ENCODE measurements around the gene IGFBP3.

IGFBP3 gene

GRCh38 chr7:45891462-45892402 is 29.3 kb downstream of the IGFBP3 start:
- no peak for DNase-seq

GRCh38 chr7:45890902-45891461 is 30.1 kb downstream of the IGFBP3 start:
- peak; percentile 44 for DNase-seq

DNA sequence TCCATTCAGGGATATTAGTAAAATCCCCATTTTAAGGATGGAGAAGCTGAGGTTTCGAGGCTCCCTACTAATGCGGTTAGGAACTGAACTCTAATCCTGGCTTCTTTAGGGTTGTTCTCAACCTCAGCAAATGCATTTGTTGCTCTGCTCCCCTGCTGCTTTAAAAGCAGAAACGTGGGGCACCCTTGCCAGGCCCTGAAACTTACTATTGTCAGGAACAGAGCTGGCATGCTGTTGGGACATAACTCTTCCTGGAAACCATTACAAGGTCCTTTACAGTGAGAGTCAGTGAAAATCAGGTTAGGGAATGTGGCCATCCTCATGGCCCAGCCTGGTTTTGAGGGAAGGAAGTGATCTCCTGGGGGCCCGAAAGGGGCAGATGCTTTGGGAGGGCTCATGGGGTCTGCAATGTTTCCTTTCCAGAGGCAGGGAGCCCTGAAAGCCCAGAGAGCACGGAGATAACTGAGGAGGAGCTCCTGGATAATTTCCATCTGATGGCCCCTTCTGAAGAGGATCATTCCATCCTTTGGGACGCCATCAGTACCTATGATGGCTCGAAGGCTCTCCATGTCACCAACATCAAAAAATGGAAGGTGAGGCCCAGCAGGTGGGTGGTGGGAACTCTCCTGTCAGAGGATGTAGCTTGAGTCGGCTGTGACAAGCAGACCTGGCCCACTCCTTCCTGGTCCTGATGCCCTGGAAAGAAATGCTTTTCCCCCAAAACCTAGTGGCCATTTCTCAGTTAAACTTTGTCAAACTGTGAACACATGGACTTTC is 30.8 kb downstream of the IGFBP3 start:
- no peak for DNase-seq

- DNase-seq: no peak
Observed at GRCh38 chr7:45889367-45890067, 31.6 kb downstream of the IGFBP3 start.

DNA sequence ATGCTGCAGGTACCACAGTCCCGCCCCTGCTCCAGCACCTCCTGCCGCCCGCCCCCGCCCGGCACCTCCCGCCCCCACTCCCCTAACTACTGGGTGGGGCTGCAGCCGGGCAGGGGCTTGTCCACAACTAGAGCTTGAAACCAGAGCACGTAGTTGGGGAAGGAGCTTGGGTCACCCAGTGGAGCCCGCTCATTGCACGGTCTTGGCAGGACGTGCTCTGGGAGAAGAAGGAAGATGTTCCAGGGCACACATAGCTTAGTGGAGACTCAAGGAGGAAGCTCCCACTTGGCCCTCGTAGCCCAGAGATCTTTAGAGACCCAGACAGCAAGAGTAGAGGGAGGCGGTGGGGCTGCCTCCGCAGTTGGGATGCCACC is 32.1 kb downstream of the IGFBP3 start:
- no peak for DNase-seq

- DNase-seq: no peak
Observed at GRCh38 chr7:45888185-45888992, 32.7 kb downstream of the IGFBP3 start, which contains the start of gene IGFBP1. Gene IGFBP1 (plus strand): TSS chr7:45888488. CDS start chr7:45888653, 165 bp downstream.

DNA sequence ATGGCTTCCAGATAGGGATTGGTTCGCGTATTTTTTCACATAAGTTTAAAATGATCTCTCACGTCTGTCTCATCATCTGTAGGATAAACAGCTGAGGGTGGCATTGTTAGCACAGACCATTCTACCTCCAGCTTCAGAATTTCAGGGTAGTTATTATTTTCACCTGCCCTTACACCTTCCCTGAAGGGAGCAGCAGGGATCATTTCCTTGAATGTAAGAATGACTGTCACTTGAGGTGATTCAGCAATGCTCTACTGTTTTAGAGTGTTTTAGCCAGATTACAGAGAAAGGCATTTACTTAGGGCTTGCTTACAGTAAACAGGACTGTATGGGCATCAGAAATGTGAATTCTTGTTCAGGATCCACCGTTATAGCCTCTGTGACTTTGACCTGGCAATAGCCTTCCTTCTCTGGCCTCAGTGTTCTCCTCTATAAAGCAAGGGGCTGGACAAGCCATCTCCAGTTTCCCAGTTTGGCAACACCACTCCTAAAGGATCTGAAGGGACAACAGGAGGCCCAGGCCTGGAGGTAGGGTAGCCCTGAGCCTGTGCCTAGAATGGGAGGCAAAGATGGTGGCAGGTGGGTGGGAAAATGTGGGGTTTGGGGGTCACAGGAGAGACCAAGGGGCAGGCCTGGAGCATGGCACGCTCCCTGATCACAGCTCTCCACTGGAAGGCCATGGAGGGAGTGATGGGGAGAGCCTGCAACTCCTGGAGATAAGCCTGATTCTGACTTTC is 34.0 kb downstream of the IGFBP3 start:
- DNase-seq: no peak

GRCh38 chr7:45885264-45885882 is 35.7 kb downstream of the IGFBP3 start:
- DNase-seq: no peak

DNA sequence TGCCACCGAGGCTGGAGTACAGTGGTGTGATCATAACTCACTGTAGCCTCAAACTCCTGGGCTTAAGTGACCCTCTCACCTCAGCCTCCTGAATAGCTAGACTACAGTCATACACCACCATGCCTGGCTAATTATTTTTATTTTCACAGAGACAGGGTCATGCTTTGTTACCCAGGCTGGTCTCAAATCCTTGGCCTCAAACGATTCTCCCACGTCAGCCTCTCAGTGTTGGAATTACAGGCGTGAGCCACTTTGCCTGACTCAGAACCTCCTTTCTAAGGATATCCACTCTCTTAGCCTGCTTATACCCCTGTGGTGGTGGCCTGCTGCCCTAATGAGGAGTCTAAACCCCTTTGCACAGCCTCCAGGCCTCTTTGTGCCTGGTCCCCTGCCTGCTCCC is 36.9 kb downstream of the IGFBP3 start:
- DNase-seq: no peak

DNA sequence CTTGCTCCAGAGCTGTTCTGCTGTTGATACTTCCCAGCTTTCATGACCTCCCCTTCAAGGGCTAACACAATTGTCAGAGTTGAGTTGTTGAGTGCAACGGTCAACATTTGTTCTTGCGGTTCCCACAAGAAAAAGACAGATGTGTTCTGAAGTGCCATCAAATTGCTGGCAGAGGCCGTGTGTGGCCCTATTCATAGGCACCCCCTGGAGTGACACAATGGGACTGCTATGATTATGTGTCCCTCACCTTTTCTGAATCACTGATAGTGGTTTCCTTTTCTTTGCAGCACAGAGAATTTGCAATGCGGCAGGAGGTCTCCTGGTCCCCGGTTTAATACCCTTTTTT is 38.6 kb downstream of the IGFBP3 start:
- no peak for DNase-seq

- DNase-seq: no peak
Observed at GRCh38 chr7:45881759-45882464, 39.2 kb downstream of the IGFBP3 start.

DNA sequence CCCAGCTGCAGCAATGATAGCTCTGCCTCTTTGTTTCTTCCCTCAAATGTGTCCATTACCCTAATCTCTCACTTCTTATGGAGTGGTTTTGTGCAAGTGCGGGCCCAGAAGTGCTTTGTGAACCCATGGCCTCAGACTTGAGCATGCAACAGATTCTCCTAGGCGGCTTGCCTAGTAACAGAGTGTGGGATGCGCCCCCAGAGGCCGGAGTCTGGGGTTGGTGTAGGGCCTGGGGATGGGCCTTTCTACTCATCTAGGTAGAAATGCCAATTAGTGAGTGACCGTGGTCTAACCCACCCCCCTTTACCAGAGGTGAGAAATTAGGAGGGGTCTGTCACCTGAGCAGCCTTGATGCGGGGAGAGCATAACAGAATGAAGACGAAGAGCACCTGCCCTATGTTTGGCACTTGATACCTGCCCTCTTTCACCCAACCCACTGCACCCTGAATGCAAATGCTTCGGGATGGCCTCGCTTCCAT is 39.8 kb downstream of the IGFBP3 start:
- no peak for DNase-seq

DNA sequence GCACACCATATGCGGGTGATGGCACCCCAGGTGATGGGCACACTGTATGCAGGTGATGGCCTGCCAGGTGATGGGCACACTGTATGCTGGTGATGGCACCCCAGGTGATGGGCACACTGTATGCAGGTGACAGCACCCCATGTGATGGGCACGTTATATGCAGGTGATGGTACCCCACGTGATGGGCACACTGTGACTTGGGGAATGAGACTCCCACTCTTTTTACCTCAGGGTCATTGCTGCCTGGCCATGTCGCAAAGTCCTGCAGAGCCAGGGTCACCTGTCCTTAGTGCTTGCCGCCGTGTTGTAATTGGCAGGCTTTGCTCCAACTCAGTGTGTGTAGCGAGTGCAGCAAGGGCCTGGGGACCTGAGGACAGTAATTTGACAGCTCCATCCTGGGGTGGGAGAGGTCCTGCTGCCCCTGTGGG is 40.6 kb downstream of the IGFBP3 start:
- DNase-seq: no peak

GRCh38 chr7:45878457-45879144 is 42.5 kb downstream of the IGFBP3 start:
- no peak for DNase-seq

DNA sequence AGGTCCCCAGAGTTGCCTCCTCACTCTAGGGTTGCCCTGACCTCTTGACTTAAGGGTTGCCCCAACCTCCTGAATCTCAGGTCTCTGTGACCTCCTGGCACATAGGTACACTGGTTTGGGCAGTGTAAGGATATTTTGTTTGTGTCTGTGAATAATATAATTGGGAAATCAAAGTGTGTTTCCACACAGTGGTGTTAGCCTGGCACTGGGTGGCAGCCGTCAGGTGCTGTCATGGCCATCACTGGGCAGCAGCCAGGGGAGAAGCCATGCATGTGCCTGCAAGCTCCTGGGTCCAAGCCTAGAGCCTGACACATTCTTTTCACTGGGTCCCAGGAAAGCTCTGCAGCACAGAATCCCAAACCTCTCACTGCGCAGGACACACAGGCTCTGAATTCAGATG is 44.6 kb downstream of the IGFBP3 start:
- no peak for DNase-seq

DNA sequence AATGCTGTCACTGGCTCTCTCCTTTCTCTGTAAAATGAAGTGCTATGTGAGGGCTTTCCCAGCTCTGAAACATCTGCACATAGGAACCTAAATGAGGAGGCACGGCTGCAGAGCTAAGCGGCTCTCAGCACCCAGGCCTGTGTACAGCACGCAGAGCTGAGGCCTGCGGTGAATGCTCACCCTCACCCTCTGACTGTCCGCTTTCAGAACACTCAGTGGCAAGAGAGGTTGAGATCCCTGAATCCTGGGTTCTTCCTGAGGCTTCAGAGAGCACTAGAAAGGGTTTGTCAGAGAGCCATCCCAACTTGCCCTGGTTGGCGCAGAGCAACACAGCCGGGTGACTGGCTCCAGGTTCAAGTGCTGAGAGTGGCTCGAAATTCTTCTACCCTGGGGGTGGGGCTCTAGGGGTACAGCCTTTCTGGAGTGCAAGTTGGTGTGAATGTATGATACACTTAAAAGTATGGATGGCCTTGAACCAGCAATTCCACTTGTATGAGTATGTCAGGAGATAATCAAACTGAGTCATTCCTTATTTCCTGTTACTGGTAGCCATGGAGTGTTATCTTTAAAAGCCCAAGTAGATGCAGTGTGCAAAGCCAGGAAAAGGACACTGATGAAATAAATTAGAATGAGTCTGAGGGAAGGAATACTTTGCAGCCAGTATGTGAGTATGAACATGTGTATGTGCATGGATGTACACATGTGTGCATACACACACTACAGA is 46.5 kb downstream of the IGFBP3 start:
- no peak for DNase-seq

DNA sequence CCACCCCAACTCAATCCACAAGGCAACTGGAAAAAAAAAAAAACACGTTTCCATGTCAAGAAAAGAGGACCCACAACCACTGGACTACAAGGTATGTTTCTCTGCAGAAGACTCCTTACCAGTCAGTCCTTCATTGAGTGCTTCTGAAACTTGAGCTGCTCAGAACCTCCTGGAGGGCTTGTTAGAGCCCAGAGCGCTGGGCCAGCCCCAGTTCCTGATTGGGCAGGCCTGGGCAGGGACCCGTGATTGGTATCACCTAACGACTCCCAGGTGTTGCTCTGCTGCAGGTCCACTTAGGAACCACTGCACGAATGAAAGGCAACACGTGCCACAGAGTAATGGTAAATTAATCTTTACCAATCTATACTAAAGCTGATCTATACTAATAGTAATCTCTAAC is 47.7 kb downstream of the IGFBP3 start:
- no peak for DNase-seq

DNA sequence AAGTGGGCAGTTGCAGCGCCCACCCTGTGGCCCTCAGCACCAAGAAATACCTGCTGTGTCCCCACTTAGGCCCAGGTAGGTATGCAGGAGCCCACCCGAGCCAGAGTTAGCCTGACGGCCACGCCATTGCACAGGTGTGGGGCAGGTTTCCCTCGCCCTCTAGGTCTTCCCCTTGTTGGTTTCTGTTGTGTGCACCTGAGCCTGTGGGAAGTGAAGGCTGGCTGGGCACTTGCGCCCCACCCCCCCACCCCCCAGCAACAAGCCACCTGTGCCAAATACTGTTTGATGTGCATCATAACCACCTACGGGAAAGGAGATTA is 48.1 kb downstream of the IGFBP3 start, which contains the start of gene CCDC201:
Gene CCDC201, minus strand, starts transcription at position 48 of the 320 bp plus-strand sequence. CDS start 75 bp downstream, outside the sequence.
- no peak for DNase-seq

Data from NCI-H2081 treated with DMSO at 0.1 percent for 48 hours (cell line).